Astrocyte of the cerebellum (primary cell): ENCODE results near the gene RGCC.
"Not testable (repeated sequence)": the region's sequence is repeated elsewhere in the genome, so short reads cannot be mapped to it uniquely, and the experiment has no call there.

Source experiments
- DNase-seq: peaks from one replicate; pipeline ENCODE4 v3.0.0-alpha.2; 2011; ENCODE audit warnings: low read depth
- H3K4me3 ChIP-seq: 2 replicates; pipeline ENCODE4 v1.5.1; 2011; ENCODE audit warnings: mild to moderate bottlenecking, low read depth, low read length, moderate library complexity
- CTCF ChIP-seq: IDR thresholded peaks from 2 replicates; pipeline ENCODE4 v1.5.1; 2012; ENCODE audit warnings: low read length, low read depth, moderate library complexity, mild to moderate bottlenecking; ENCODE audit errors: missing control alignments
- in situ Hi-C: cut with HindIII; loops from 2 replicates; pipeline ENCODE4 v1.10.0; 2017; ENCODE audit warnings: low sequenced_read_pairs

The RGCC gene

GRCh38 chr13:41502673-41503072 is 45.3 kb downstream of the RGCC start:
- H3K4me3 ChIP-seq: no peak overlapping the region
- DNase-seq: no peak
- TF ChIP-seq CTCF: no peak
- in situ Hi-C loops: no loop called here

GRCh38 chr13:41503356-41503755 is 46.0 kb downstream of the RGCC start:
- H3K4me3 ChIP-seq: no peak overlapping the region
- in situ Hi-C loops: no loop called here
- no peak for TF ChIP-seq CTCF
- no peak for DNase-seq

- H3K4me3 ChIP-seq, in situ Hi-C loops, DNase-seq: not testable (repeated sequence)
Observed at GRCh38 chr13:41504657-41505056, 47.3 kb downstream of the RGCC start.

- in situ Hi-C loops: no loop called here
- peak; percentile 8 for TF ChIP-seq CTCF
- no peak overlapping the region for H3K4me3 ChIP-seq
- peak; percentile 87 for DNase-seq
Observed at GRCh38 chr13:41505209-41505835, 48.0 kb downstream of the RGCC start.

GRCh38 chr13:41506312-41506711 is 49.0 kb downstream of the RGCC start:
- DNase-seq: no peak
- in situ Hi-C loops: no loop called here
- H3K4me3 ChIP-seq: no peak overlapping the region
- TF ChIP-seq CTCF: no peak

- DNase-seq: no peak
- no peak for TF ChIP-seq CTCF
- in situ Hi-C loops: no loop called here
- H3K4me3 ChIP-seq: no peak overlapping the region
Observed at GRCh38 chr13:41509971-41510370, 52.6 kb downstream of the RGCC start.

- no peak for DNase-seq
- H3K4me3 ChIP-seq: no peak overlapping the region
- in situ Hi-C loops: no loop called here
- TF ChIP-seq CTCF: no peak
Observed at GRCh38 chr13:41511827-41512226, 54.5 kb downstream of the RGCC start.
